ENCODE data around the gene TMEM233.
"Not testable (repeated sequence)": the region's sequence is repeated elsewhere in the genome, so short reads cannot be mapped to it uniquely, and the experiment has no call there.

TMEM233 gene

GRCh38 chr12:119658166-119658565 is 64.6 kb downstream of the TMEM233 start:
- not testable (repeated sequence) for DNase-seq (ENCODE audit: low read depth in 2 of 2)

- DNase-seq (ENCODE audit: low read depth in 2 of 2), result peak in 1 of 2 donors; percentile 24
Measured at GRCh38 chr12:119659289-119659897, 65.8 kb downstream of the TMEM233 start.

DNA sequence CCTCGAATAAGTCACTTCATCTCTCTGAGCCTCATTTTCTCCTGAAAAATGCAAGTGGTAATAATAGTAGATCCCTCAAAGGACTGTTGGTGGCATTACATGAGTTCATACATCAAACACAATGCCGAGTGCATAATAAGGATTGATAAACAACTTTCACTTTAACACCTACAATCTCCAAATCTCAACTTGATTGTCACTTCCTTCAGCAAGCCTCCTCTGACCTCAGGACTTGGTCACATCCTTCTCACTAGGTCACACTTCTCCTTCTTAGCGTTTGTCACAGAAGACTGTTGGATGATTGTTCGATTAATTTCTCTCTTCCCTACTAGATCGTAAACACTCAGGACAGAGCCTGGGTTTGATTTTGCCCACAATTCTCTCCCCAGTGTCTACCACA is 66.5 kb downstream of the TMEM233 start:
- DNase-seq (ENCODE audit: low read depth in 2 of 2), result no peak

DNA sequence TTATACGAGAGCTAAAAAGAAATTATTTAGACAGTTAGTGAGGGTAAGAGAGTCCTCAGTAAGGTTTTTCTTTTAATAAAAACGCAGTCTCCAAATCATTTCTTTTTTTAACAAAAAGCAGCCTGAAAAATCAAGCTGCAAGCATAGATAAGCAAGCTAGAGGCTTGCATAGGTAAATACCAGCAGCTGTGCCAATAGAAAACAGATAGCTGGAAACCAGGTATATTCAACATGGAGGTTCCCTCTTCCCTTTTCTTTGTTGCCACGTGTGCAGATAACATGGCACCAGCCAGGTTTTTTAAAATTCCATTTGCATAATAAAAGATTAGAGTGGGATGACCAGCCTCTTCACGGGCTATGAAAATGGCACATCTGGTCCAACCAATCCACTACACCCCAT is 68.3 kb downstream of the TMEM233 start:
- no peak for DNase-seq (ENCODE audit: low read depth in 2 of 2)

DNA sequence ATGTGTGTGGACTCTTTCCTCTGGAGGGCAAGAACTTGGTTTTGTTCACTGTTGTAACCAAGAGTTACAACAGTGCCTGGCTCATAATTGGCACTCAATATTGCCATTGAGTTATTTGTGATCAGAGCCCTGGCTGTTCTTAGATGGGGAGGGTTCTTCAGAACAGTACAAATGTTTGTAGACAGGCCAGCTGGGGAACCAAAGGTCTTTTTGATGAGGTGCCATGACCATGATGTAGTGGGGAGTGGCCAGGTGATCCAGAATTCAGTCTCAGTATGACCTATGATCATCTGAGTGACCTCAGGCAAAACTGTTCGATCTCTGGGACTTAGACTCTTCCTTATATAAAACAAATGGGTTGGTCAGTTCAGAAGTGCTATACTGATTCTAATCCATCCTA is 71.1 kb downstream of the TMEM233 start:
- no peak for DNase-seq (ENCODE audit: low read depth in 2 of 2)

DNA sequence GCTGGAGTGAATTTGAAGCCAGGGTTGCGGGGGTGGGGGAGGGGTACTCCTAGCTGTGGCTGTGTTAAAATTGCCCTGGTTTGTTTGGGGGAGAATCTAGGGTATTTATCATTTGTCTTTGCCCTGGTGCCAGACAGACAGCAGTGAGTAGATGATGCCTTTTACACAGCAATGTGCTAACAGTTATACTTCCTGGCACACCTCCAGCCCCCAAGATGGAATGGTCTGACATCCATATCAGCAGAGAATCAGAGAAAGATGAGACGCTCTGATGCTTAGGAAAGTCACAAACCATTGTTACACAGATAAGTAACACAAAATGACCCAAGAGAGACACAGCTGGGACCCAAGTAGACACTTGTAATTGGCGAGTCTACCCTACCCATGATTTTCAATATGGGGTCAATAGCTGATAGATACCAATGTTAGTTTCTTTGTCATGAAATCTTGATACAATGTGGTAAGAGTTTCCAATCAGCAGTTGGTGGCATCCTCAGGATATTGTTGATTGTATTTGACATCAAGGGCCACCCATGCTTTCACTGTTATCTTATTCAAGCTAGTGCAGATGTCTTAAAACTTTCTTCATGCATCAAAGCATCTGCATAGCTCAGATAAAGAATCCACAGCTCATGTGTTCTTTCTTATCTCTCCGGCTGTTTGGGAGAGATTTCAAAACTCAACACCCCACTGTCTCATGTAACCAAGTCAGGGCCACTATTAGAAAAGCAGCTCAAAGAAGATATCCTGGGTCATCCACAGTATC is 71.8 kb downstream of the TMEM233 start:
- DNase-seq (ENCODE audit: low read depth in 2 of 2), result no peak

GRCh38 chr12:119666226-119666795 is 72.7 kb downstream of the TMEM233 start:
- no peak for DNase-seq (ENCODE audit: low read depth in 2 of 2)

DNA sequence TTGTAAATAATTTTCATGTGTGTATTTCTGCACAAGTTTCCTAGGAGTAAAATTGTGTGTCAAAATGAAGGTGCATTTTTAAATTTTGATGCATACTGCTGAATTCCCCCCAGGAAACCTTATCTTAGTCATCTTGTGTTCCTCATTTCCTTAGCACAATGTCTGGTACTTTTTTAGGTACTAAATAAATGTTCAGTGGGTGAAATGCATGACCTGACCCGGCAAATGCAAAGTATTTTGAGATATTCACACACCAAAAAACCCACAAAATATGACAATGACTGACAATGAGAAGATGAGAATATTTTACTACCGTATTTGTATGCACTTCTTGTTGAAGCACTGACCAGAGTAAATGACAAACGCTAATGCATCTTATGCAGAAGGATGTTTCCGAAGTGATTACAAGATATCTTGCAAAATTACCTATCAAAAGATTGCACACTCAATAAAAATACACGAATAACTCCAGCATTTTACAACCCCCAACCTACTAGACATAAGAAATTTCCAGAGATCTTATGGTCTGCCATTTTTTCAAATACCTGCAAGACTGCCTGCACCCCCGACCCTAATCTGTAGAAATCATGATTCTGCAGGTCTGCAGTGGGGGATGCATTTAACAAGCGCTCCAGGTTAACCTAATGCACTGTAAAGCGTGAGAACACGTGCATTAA is 73.5 kb downstream of the TMEM233 start:
- no peak for DNase-seq (ENCODE audit: low read depth in 2 of 2)

GRCh38 chr12:119667577-119668323 is 74.2 kb downstream of the TMEM233 start, which contains the start of gene PRKAB1:
Gene PRKAB1 (plus strand): TSS chr12:119668133. CDS start chr12:119668245, 112 bp downstream.
- DNase-seq (ENCODE audit: low read depth in 2 of 2), result peak; percentile 88 to 95

DNA sequence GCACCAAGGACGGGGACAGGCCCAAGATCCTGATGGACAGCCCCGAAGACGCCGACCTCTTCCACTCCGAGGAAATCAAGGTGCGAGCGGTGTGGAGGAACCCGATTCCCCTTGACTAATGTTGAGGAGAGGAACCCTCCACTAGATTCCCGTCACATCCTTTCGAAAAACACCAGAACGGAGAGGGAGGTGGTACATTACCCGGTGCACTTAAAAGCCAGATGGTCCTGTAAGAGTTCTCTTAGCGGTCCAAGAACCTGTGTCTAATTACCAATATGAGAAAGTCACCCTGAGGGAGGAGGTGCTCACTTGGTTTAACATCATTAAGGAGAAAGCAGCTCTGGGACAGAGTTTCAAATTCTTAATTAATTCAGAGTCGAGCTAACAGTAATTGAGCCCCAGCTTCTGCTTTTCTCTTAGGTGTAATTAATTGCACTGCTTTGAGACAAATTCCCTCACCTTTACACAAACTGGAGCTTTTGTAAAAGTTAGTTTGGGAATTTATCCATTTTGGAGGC is 74.8 kb downstream of the TMEM233 start:
- DNase-seq (ENCODE audit: low read depth in 2 of 2), result no peak

- no peak for DNase-seq (ENCODE audit: low read depth in 2 of 2)
Measured at GRCh38 chr12:119669744-119670472, 76.3 kb downstream of the TMEM233 start.

DNA sequence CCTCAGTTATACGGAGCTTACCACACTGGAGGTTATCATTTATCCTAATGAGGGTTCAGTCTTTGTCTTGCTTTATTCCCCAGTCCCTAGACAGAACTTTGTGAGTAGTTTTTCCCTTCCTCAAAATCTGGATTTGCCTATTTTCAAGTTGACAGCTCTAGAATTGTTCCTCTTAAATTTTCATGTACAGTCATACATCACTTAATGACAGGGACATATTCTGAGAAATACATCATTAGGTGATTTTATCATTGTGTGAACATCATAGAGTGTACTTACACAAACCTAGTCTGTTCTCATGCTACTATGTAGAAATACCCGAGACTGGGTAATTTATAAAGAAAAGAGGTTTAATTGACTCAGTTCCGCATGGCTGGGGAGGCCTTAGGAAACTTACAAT is 77.5 kb downstream of the TMEM233 start:
- DNase-seq (ENCODE audit: low read depth in 2 of 2), result no peak

GRCh38 chr12:119672194-119672593 is 78.6 kb downstream of the TMEM233 start:
- no peak for DNase-seq (ENCODE audit: low read depth in 2 of 2)

DNA sequence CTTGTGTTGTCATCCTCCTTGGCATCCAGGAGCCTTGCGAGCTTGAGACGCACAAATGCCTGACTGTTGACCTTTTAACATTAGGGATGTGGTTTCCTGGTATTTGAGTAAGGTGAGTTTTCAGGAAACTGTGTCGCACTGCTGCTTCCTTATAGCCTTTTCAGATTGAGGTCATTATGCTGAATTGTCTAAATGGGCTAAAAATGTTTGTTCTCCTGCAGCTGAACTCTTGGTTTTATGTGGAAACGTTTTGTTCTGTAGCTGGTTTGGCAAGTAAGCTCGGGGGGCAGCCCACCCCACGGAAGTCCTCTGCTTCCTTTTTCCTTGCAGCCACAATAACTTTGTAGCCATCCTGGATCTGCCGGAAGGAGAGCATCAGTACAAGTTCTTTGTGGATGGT is 80.1 kb downstream of the TMEM233 start:
- no peak for DNase-seq (ENCODE audit: low read depth in 2 of 2)

- DNase-seq (ENCODE audit: low read depth in 2 of 2), result no peak
Measured at GRCh38 chr12:119674560-119674959, 81.0 kb downstream of the TMEM233 start.

DNA sequence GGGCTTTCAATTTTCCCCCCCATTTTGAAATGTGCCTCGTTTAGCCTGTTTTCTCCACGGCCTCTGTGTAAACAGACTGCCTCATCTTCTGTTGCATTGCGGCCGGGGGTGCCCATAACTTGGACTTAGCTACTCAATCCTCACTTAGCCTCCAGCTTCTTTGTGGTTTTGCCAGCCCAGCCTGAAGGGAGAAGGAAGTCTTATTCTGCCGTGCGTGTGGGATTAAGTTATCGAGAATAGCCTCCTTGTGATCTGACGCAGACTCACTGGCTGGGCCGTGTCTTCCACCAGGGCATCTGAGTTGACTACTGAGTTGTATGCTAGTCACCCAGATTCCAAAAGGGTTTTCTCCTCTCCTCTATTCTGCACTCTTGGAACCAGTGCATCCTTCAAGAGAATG is 82.4 kb downstream of the TMEM233 start:
- DNase-seq (ENCODE audit: low read depth in 2 of 2), result no peak

- no peak for DNase-seq (ENCODE audit: low read depth in 2 of 2)
Measured at GRCh38 chr12:119676573-119676972, 83.0 kb downstream of the TMEM233 start.

DNA sequence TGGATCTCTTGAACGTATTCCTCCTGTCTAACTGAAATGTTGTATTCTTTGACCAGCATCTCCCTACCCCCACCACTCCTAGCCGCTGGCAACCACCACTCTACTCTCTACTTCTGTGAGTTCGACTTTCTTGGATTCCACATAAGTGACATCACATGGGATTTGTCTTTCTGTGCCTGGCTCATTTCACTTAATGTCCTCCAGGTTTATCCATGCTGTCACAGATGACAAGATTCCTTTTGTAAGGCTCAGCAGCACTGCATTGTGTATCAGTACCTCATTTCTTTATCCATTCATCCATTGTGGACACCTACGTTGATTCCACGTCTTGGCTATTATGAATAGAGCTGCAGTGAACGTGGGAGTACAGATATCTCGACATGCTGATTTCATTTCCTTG is 84.9 kb downstream of the TMEM233 start:
- DNase-seq (ENCODE audit: low read depth in 2 of 2), result no peak

DNA sequence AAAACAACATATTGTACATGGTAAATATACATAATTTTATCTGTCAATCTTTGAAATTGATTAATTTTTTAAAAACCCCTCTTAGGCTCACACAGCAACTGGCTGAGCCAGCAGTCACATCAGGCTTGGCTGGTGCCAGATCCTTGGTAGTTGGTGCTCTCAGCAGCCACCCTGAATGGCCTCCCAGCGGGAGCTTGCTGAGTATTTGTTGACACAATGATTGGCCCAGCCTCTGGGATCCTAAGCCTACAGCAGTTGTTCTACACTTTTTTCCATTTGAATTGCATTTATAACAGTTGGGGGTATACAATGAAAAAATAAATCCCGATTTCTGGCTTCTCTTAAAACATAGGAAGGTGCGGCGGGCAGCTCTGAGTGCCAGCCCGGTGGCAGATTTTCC is 85.5 kb downstream of the TMEM233 start:
- DNase-seq (ENCODE audit: low read depth in 2 of 2), result no peak

DNA sequence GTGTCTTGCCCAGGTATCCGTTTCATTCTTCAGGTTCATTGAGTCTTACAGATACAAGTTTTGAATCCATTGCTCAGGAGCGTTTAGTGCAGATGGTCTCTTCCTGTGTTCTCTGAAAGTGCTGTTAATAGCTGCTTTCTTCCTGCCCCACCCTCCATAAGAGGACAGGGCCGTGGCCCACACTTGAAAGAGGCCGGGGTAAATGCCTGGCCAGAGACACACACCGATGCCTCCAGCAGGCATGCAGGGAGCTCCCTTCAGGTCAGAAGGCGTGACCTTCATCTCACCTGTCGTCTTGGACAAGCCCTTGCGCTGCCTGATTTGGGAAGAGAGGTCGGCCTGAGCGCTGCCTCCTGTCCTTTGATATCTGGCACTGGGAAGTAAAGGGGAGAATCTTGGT is 85.9 kb downstream of the TMEM233 start:
- no peak for DNase-seq (ENCODE audit: low read depth in 2 of 2)

GRCh38 chr12:119681111-119681510 is 87.5 kb downstream of the TMEM233 start:
- no peak for DNase-seq (ENCODE audit: low read depth in 2 of 2)
